Endothelial cell of umbilical vein (primary cell): Measurements from ENCODE around the gene FES. TPM values are rescaled to one million over a fixed set of nuclear protein-coding genes. Genes with fewer than 3 reads are reported as not detected.

Experiments
- BruUV-seq: library from RNA; stranded (reverse); fragments of 400-500 nt; replicated peaks from 2 replicates; lab custom pipeline; 2021; lab: Mats Ljungman, UMichigan
- CTCF ChIA-PET: fragments of 300-600, 350-600 bp; sonication (Branson Sonifier 250); formaldehyde crosslinking; loops from one replicate; lab custom pipeline; 2021; ENCODE audit warnings: antibody characterized with exemption, inconsistent platforms; lab: Charles Lee
- POLR2A ChIA-PET: fragments of 300-600, 350-600 bp; sonication (Branson Sonifier 250); formaldehyde crosslinking; loops from one replicate; lab custom pipeline; 2021; ENCODE audit warnings: antibody characterized with exemption, inconsistent platforms; lab: Charles Lee
- DNase-seq: peaks from one replicate; pipeline ENCODE4 v3.0.0-alpha.2; 2011; ENCODE audit warnings: low read depth, low spot score
- FAIRE-seq: peaks from 2 replicates; lab custom pipeline; 2011; peaks lifted over from hg19 to GRCh38; lab: Jason Lieb, UNC
- H2AFZ ChIP-seq: 2 replicates; pipeline ENCODE4 v1.6.0; 2012; ENCODE audit warnings: low read depth, low read length, control low read depth, inconsistent platforms
- H3K27ac ChIP-seq: 2 replicates; pipeline ENCODE4 v1.5.1; 2011; ENCODE audit warnings: low read depth, mild to moderate bottlenecking, control low read depth, low read length, moderate library complexity; ENCODE audit not compliant: insufficient read depth
- H3K27me3 ChIP-seq, 2 experiments: 2 replicates each; pipeline versions ENCODE4 v1.6.0 to v1.6.1; 2011; ENCODE audit warnings: low read length in 2 of 2, mixed read lengths in 1 of 2; ENCODE audit not compliant: control insufficient read depth in 2 of 2, insufficient read depth in 2 of 2
- H3K36me3 ChIP-seq, 2 experiments: 2 replicates in 1 of 2; 3 replicates in 1 of 2; pipeline ENCODE4 v1.5.1; 2011; ENCODE audit warnings: low read length in 2 of 2, mild to moderate bottlenecking in 1 of 2, moderate library complexity in 1 of 2; ENCODE audit not compliant: control insufficient read depth in 2 of 2, insufficient read depth in 2 of 2; ENCODE audit errors: extremely low read depth in 1 of 2
- H3K4me1 ChIP-seq: 3 replicates; pipeline ENCODE4 v1.5.1; 2011; ENCODE audit warnings: mild to moderate bottlenecking, low read length; ENCODE audit not compliant: control insufficient read depth, insufficient read depth; ENCODE audit errors: extremely low read depth
- H3K4me2 ChIP-seq: 2 replicates; pipeline ENCODE4 v1.6.1; 2011; ENCODE audit warnings: low read length, control low read depth, mixed read lengths; ENCODE audit not compliant: insufficient read depth
- H3K4me3 ChIP-seq, 3 experiments: fragments of 200-600 bp in 1 of 3; sonication (generic), shearing (Covaris generic) in 1 of 3; replicated peaks in 1 of 3; 2 replicates each; pipeline ENCODE4 v1.5.1; 2011 to 2016; ENCODE audit warnings: control low read depth in 3 of 3, low read length in 3 of 3, mild to moderate bottlenecking in 2 of 3, inconsistent platforms in 1 of 3, low read depth in 1 of 3, moderate library complexity in 1 of 3; ENCODE audit not compliant: insufficient read depth in 1 of 3
- H3K79me2 ChIP-seq: 2 replicates; pipeline ENCODE4 v1.6.0; 2012; ENCODE audit warnings: low read length, inconsistent platforms; ENCODE audit not compliant: control insufficient read depth, insufficient read depth
- H3K9ac ChIP-seq: replicated peaks from 2 replicates; pipeline ENCODE3; 2011; ENCODE audit warnings: low read length, control low read depth; ENCODE audit not compliant: insufficient read depth; ENCODE audit errors: extremely low read depth
- H3K9me1 ChIP-seq: replicated peaks from 3 replicates; pipeline ENCODE4 v1.6.0; 2011; ENCODE audit warnings: mild to moderate bottlenecking, low read length; ENCODE audit not compliant: control insufficient read depth, insufficient read depth; ENCODE audit errors: extremely low read depth
- H3K9me3 ChIP-seq: replicated peaks from 2 replicates; pipeline ENCODE4 v1.5.1; 2012; ENCODE audit warnings: low read length, inconsistent platforms; ENCODE audit not compliant: control insufficient read depth, insufficient read depth
- H4K20me1 ChIP-seq: replicated peaks from 2 replicates; pipeline ENCODE3; 2011; ENCODE audit warnings: mild to moderate bottlenecking, low read length; ENCODE audit not compliant: control insufficient read depth, insufficient read depth; ENCODE audit errors: extremely low read depth
- CTCF ChIP-seq, 2 donors: IDR thresholded peaks; 1 replicate in 1 of 2; 2 replicates in 1 of 2; pipeline ENCODE4 v1.5.1; 2011; ENCODE audit warnings: low read length in 2 of 2, mild to moderate bottlenecking in 2 of 2, moderate library complexity in 2 of 2, control low read depth in 1 of 2, inconsistent platforms in 1 of 2, low read depth in 1 of 2; ENCODE audit not compliant: insufficient read depth in 1 of 2; ENCODE audit errors: extremely low read depth in 1 of 2
- EZH2 ChIP-seq: IDR thresholded peaks from 2 replicates; pipeline ENCODE4 v1.6.1; 2012; ENCODE audit warnings: borderline replicate concordance, low read depth, mild to moderate bottlenecking, moderate library complexity, low read length, inconsistent platforms; ENCODE audit not compliant: severe bottlenecking
- JUN ChIP-seq: IDR thresholded peaks from 2 replicates; pipeline ENCODE4 v1.6.1; 2011; ENCODE audit warnings: borderline replicate concordance, low read depth; ENCODE audit not compliant: insufficient read length, insufficient read depth
- MAX ChIP-seq: IDR thresholded peaks from 2 replicates; pipeline ENCODE4 v1.6.1; 2011; ENCODE audit not compliant: insufficient read depth, insufficient read length
- MYC ChIP-seq: IDR thresholded peaks from one replicate; pipeline ENCODE4 v1.6.1; 2011; ENCODE audit warnings: mild to moderate bottlenecking, low read depth, low read length
- POLR2AphosphoS5 ChIP-seq: IDR thresholded peaks from 2 replicates; pipeline ENCODE4 v1.6.1; 2012; ENCODE audit warnings: low read depth, mild to moderate bottlenecking, control low read depth, low read length, moderate library complexity; ENCODE audit not compliant: insufficient read depth
- dilution Hi-C: fragments of 300-500 bp; cut with MboI; formaldehyde crosslinking; loops from one replicate; pipeline ENCODE4 v1.15.0; 2019; ENCODE audit warnings: low sequenced_read_pairs; ENCODE audit not compliant: extremely low pct_ligation_motif_present
- intact Hi-C: fragments of 100-400 bp; cut with micrococcal nuclease; formaldehyde crosslinking; loops from one replicate; pipeline ENCODE4 v1.10.0; 2022
- polyA plus RNA-seq, 4 experiments: library from polyadenylated mRNA; depleted of rRNA in 3 of 4; stranded (reverse) in 3 of 4; unstranded in 1 of 4; fragments of >200 nt; gene quantifications; 2 replicates each; pipeline versions ENCODE4 v1.2.1 to v1.2.3, GENCODE V29; 2011 to 2012; ENCODE audit warnings: missing spikeins in 1 of 4
- total RNA-seq: library from RNA; stranded (reverse); gene quantifications from 2 replicates; pipeline ENCODE4 v1.2.3, GENCODE V29; 2021

Gene FES
- total and polyA plus RNA-seq, 2 donors (not counting 3 experiments of a cell fraction or from before 2014, with no cell fraction given): 41.5 to 58.1 TPM

DNA sequence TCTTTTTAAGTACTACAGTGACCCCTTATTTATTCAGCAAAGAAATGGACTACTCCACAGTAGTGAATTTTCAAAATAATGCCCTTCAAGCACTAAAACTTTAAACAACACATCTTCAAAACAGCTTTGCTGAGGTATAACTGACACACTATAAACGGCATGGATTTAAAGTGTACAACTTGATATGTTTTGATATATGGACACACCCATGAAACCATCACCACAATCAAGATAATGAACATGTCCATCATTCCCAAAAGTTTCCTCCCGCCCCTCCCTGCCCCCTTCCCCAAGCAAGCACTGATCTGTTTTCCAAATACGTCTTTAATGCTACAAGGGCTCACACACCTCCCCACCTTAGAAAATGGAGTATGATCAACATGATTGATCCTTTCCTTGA lies 17.5 kb upstream of the FES start:
- TF ChIP-seq MYC: no peak
- TF ChIP-seq EZH2: no peak
- no peak for TF ChIP-seq CTCF (IDR thresholded peaks at IDR 0.05; ENCODE audit: extremely low read depth in 1 of 2, insufficient read depth in 1 of 2, low read depth in 1 of 2, low read length in 2 of 2)
- TF ChIP-seq JUN: no peak
- TF ChIP-seq MAX: no peak
- TF ChIP-seq POLR2AphosphoS5: no peak
- Histone ChIP-seq H3K27me3 (no peaks in the 10 kb centered on the region), H3K27ac (no peak overlapping the region), H3K9me1 (no peaks in the 10 kb centered on the region), H3K4me3 (no peak overlapping the region), H3K4me1 (peaks cover 19% of the 10 kb centered on the region), H4K20me1 (no peaks in the 10 kb centered on the region), H3K9me3 (no peaks in the 10 kb centered on the region), H2AFZ (no peak overlapping the region), H3K79me2 (peaks cover 9% of the 10 kb centered on the region), H3K4me2 (no peak overlapping the region), H3K9ac (no peak overlapping the region), H3K36me3 (no peaks in the 10 kb centered on the region)
- intact Hi-C loops: no loop called here
- no TSS peak for BruUV-seq
- CTCF ChIA-PET: no interaction called here
- FAIRE-seq: no peak
- dilution Hi-C loops: no loop called here
- DNase-seq: no peak
- POLR2A ChIA-PET: no interaction called here
